Measurements from ENCODE around the gene OXTR. TPM values are rescaled to one million over a fixed set of nuclear protein-coding genes. Genes with fewer than 3 reads are reported as not detected.

OXTR gene
- total RNA-seq, 2 experiments from 2014 or later: 1.1 to 2.0 TPM

GRCh38 chr3:8739757-8740504 lies 29.5 kb downstream of the OXTR start:
- Mint-ChIP-seq H3K27me3 (peaks cover 5% of the 10 kb centered on the region), H3K4me3 (no peak overlapping the region), H3K36me3 (ENCODE audit: low read depth) (no peaks in the 10 kb centered on the region), H3K27ac (no peak overlapping the region), H3K4me1 (ENCODE audit: low read depth) (peaks cover 2% of the 10 kb centered on the region), H3K9me3 (no peaks in the 10 kb centered on the region)
- POLR2A ChIA-PET: interaction anchor here (0.7 kb wide), 1 partner anchor 71 kb away, joined by 4 read pairs; no protein-coding TSS in a partner anchor
- TF ChIP-seq CTCF (IDR thresholded peaks at IDR 0.05): no peak
- ATAC-seq (peak; percentile 53), DNase-seq (peak; percentile 17)
- intact Hi-C loops (cut with micrococcal nuclease): no loop called here
- CTCF ChIA-PET: interaction anchor here (1.1 to 1.3 kb wide), 2 partner anchors 27 to 30 kb away, joined by 3 read pairs; partner anchors contain the start of gene OXTR

GRCh38 chr3:8738639-8739038 lies 30.8 kb downstream of the OXTR start:
- Mint-ChIP-seq H3K9me3 (no peaks in the 10 kb centered on the region), H3K27me3 (peaks cover 5% of the 10 kb centered on the region), H3K27ac (no peak overlapping the region), H3K4me3 (no peak overlapping the region), H3K36me3 (ENCODE audit: low read depth) (no peaks in the 10 kb centered on the region), H3K4me1 (ENCODE audit: low read depth) (peaks cover 2% of the 10 kb centered on the region)
- TF ChIP-seq CTCF (IDR thresholded peaks at IDR 0.05): no peak
- no peak for DNase-seq
- POLR2A ChIA-PET: no interaction called here
- CTCF ChIA-PET: no interaction called here
- ATAC-seq: no peak
- intact Hi-C loops (cut with micrococcal nuclease): no loop called here

- no peak overlapping the region for H3K4me3 Mint-ChIP-seq
- H3K36me3 Mint-ChIP-seq (ENCODE audit: low read depth): no peaks in the 10 kb centered on the region
- H3K4me1 Mint-ChIP-seq (ENCODE audit: low read depth): peaks cover 2% of the 10 kb centered on the region
- intact Hi-C loops (cut with micrococcal nuclease): no loop called here
- H3K27me3 Mint-ChIP-seq: peaks cover 5% of the 10 kb centered on the region
- DNase-seq (no peak), ATAC-seq (no peak)
- POLR2A ChIA-PET: no interaction called here
- CTCF ChIA-PET: no interaction called here
- TF ChIP-seq CTCF (IDR thresholded peaks at IDR 0.05): no peak
- H3K27ac Mint-ChIP-seq: no peak overlapping the region
- H3K9me3 Mint-ChIP-seq: no peaks in the 10 kb centered on the region
Observed at GRCh38 chr3:8737823-8738222, 31.6 kb downstream of the OXTR start.

- no peak overlapping the region for H3K27ac Mint-ChIP-seq
- no peak for ATAC-seq
- no peaks in the 10 kb centered on the region for H3K36me3 Mint-ChIP-seq (ENCODE audit: low read depth)
- peaks cover 5% of the 10 kb centered on the region for H3K27me3 Mint-ChIP-seq
- no peak for DNase-seq
- H3K9me3 Mint-ChIP-seq: no peaks in the 10 kb centered on the region
- TF ChIP-seq CTCF (IDR thresholded peaks at IDR 0.05): no peak
- CTCF ChIA-PET: no interaction called here
- POLR2A ChIA-PET: no interaction called here
- peaks cover 2% of the 10 kb centered on the region for H3K4me1 Mint-ChIP-seq (ENCODE audit: low read depth)
- no peak overlapping the region for H3K4me3 Mint-ChIP-seq
- intact Hi-C loops (cut with micrococcal nuclease): no loop called here
Observed at GRCh38 chr3:8737301-8737700, 32.1 kb downstream of the OXTR start.

GRCh38 chr3:8736436-8736835 lies 33.0 kb downstream of the OXTR start:
- CTCF ChIA-PET: no interaction called here
- Mint-ChIP-seq H3K27me3 (peaks cover 1% of the 10 kb centered on the region), H3K36me3 (ENCODE audit: low read depth) (no peaks in the 10 kb centered on the region), H3K4me3 (no peak overlapping the region), H3K9me3 (no peaks in the 10 kb centered on the region), H3K27ac (no peak overlapping the region), H3K4me1 (ENCODE audit: low read depth) (peaks cover 2% of the 10 kb centered on the region)
- POLR2A ChIA-PET: no interaction called here
- intact Hi-C loops (cut with micrococcal nuclease): no loop called here
- DNase-seq: no peak
- no peak for ATAC-seq
- no peak for TF ChIP-seq CTCF (IDR thresholded peaks at IDR 0.05)
